EL (cell line): Measurements from ENCODE around the gene FOXF1.
A peak's percentile ranks its signal among the peaks of the same experiment; 100 is the strongest.

ENCODE experiments used
- DNase-seq: peaks from one replicate; pipeline ENCODE4 v3.0.0-alpha.2; 2016

The FOXF1 gene

DNA sequence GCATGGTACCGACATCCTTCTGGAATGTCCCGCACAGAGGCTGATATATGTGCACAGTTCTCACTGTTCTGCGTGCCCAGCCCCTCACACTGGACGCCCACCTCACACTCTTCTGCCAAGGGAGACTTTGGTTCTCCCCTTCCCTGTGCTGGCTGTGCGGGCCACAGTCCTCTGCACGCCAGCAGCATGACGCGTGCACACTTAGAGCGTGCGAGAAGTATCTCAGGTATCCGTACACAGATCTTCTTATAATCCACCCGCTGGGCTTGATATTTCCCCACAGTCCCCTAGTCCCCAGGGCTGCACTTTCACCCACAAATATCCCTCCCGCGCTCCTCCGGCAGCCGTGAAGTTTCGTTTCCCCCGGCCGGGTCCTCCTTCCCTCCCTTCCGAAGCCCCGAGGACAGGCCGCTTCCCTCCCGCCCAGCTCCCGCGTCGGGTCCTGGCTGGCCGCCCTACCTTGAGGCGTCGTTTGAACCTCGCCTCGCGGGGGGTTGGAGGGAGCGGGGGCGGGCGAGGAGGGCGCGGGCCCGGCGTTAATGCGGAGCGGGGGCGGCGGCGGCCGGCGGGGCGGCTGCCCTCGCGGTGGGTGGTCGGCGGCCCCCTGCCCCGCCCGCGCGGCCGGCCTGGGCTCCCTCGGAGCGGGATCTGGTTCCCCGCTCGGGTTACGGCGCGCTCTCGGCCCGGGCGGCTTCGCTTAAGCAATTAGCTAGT lies 5.0 kb upstream of the FOXF1 start:
- no peak for DNase-seq

DNA sequence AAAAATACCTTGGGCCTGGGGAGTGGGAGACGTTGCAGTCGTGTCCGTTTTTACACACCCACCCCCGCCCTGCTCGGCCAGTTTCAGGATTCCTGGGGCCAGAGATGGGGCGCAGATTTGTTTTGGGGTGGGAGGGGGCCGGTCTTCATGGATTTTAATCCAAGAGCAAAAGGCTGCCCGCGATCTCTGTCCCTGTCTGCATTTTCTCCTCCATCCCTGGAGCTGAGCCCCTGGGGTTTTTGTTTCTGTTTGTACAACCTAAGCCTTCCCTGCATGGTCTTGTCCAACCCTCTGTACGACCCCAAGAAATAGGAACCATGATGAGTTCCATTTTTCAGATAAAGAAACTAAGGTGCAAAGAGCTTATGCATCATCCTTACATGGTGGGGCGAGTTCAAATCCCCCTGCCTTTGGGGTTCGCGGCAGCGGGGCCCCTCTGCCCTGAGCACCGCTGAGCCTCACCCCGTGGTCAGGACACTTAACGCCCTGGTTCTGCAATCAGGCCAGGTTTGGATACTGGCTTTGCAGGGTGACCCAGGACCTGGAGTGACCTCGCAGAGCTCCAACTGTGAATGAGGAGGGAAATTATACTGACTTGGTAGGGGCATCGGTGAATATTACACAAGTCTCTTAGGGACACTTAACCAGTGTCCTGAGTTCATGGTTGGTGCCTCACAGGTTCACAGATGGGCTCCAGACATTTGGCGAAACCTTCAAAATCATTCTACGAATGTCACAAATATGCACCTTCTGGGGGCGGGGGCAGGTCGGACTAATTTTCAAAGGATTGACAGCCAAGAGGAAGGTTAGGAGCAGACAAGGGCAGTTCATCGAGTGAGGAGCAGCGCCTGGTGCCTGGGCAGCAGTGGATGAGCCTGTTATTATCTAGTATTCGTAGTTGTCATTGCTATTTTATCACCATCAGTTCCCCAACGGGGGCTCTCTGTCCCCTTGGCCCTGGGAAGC lies 4.1 kb upstream of the FOXF1 start:
- DNase-seq = no peak

DNA sequence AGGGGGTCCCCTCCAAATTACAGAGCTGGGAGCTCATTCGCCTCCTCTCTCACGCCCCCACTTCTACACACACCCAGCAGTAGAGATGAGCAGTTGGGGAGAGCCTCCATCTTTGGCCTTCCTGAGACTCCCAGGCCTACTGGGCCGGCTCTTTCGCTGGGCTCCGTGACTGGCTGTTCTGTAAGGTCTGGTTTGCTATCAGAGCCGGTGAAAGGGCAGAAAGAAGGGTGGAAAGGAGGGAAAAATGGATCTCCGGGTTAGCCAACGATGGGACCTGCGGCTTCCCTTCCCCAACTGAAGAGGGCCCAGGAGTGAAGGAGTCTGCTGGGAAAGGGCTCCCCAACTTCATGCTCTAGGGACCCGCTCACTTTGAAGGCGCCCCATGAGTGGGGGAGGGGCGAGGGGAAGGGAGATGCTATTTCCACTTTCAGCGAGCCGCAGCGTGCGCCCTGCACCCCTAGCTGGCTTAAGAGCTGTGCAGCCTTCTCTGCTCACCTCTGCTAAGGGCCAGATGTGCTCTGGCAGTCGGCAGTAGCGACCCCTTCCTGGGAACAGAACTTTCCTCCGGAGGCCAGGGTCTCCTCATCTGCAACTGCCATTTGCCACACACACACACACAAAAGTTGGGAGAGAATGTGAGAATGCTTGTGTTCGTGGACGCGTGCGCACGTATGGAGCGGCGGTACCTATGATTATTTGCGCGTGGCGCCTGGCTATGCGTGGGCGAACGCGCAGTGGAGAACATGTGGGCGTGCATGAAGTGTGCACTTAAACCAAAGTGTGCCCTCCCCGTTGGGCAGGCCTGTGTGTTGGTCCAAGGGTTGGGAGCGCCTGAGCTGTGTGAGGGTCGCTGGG lies 2.9 kb upstream of the FOXF1 start:
- no peak for DNase-seq

GRCh38 chr16:86508028-86508946 lies 2.0 kb upstream of the FOXF1 start:
- DNase-seq = peak; percentile 48

DNA sequence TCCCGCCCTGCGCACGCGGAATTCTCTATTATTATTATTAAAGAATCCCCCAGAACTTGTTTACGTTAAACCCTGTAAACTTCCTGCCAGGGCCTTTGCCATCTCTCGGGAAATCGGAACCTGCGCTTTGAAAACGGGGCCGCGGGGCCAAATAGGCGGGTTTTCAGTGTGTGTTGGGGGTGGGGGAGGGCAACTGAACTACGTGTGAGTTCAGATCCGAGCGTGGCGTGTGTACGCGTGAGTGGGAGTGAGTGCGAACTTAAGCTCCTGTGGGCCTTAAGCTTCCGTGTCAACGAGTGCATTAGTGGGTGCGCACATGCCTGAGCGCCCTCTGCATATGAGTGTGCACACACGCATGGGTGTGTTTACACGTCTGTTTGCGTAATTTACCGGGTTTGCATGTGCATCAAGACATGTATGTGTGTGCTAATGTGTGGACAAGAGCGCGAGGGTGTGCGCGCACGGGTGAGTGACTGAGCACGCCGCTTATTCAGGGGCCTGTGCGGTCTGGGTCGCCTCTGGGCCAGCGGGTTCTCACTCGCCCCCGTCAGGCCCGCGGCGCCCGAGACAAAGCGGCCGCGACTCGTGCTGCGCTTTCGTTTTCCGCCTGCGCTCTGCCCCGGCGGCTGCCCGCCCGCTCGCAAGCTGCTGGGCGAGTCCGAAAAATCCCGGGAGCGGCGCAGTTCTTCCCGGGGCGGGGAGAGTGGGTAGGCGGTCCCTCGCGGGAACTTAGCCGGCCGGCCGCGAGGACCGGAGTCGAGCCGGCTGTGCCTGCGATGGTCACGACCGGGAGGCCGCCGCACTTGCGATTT lies 1.2 kb upstream of the FOXF1 start:
- peak; percentile 83 for DNase-seq

- peak; percentile 91 for DNase-seq
Observed at GRCh38 chr16:86509759-86510464, 415 bp upstream of the FOXF1 start.

- no peak for DNase-seq
Observed at GRCh38 chr16:86511317-86512161, 1.2 kb downstream of the FOXF1 start.

GRCh38 chr16:86512301-86512859 lies 2.1 kb downstream of the FOXF1 start:
- peak; percentile 29 for DNase-seq

DNA sequence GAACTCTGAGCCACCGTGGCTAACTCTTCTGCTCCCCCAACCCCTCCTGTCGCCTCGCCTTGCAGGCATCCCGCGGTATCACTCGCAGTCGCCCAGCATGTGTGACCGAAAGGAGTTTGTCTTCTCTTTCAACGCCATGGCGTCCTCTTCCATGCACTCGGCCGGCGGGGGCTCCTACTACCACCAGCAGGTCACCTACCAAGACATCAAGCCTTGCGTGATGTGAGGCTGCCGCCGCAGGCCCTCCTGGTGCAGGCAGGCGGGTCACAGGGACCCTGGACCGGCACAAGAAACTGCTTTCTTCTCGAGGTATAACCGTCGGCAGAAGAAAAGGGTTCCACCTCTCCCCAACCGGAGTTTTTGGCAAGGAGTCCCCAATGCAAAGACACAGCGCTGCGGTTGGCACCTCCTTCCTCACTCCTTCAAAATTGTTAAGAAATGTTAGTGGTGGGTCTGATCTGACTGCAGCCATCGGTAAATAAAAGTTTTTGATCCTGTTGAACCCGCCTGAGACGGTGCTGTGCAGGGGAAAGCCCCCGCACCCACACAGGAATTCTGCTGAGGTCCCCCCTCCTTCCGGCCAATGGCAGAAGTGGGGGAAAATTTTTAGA lies 2.6 kb downstream of the FOXF1 start:
- DNase-seq = no peak

GRCh38 chr16:86513471-86514277 lies 3.3 kb downstream of the FOXF1 start:
- no peak for DNase-seq

- DNase-seq = no peak
Observed at GRCh38 chr16:86514481-86515376, 4.4 kb downstream of the FOXF1 start.

- no peak for DNase-seq
Observed at GRCh38 chr16:86515413-86515776, 5.1 kb downstream of the FOXF1 start.

- peak; percentile 25 for DNase-seq
Observed at GRCh38 chr16:86515777-86516622, 5.7 kb downstream of the FOXF1 start.

DNA sequence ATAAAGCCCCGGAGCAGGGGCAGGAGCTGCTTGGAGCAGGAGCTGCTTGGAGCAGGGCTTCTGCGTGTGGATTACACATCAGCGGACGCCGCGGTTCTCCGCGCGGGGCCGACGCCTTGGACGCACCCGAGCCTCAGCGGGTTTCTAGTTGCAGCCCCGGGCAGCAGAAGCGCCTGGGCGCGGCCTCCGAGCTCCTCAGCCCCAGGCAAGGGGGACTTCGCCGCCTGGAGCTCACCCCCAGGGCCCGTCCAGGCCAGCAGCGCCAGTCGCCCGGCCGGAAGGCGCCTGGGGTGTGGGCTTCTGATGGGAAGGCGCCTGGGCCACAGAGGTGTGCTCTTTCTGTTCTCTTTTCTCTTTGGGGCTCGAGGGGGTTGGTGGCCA lies 6.3 kb downstream of the FOXF1 start:
- DNase-seq = no peak

DNA sequence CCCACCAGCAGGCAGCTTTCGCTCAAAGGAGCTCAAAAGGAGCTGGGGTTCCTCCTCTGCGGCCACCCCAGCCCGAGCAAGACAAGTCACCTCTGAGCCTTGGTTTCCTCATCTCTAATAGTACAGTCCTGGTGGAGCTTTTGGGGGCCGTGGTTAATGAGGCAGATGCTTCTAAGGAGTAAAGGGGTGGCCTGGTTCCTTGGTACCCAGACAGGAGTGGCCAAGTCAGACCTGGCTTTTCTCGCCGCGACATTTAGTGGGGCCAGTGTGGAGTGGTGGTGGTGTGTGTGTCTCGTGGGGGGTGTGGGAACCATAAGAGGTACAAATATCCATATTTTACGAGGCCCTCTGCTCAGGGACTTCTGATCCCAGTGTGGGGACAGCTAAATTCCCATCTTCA lies 6.7 kb downstream of the FOXF1 start:
- no peak for DNase-seq
